Tibial nerve (tissue), 4 donors: ENCODE results near the gene DMKN. TPM values are rescaled to one million over a fixed set of nuclear protein-coding genes. Genes with fewer than 3 reads are reported as not detected.

ENCODE experiments used
- DNase-seq, 2 donors: peaks; one replicate each; pipeline ENCODE4 v3.0.0-alpha.2; 2019; ENCODE audit warnings: low spot score in 2 of 2
- H3K27ac ChIP-seq, 4 donors: fragments of 200-600 bp; sonication (generic) in 3 of 4; one replicate each; pipeline ENCODE4 v1.5.1; 2017 to 2019; ENCODE audit warnings: mild to moderate bottlenecking in 1 of 4
- H3K27me3 ChIP-seq, 2 donors: fragments of 200-600 bp; sonication (generic) in 1 of 2; one replicate each; pipeline versions ENCODE4 v1.5.1 to v1.6.0; 2017 to 2019
- H3K36me3 ChIP-seq, 3 donors: fragments of 200-600 bp; sonication (generic); one replicate each; pipeline ENCODE4 v1.5.1; 2018 to 2019
- H3K4me1 ChIP-seq, 4 donors: fragments of 200-600 bp; sonication (generic) in 3 of 4; one replicate each; pipeline ENCODE4 v1.5.1; 2017 to 2019
- H3K4me3 ChIP-seq, 4 donors: fragments of 200-600 bp; sonication (generic) in 3 of 4; one replicate each; pipeline ENCODE4 v1.5.1; 2017 to 2019; ENCODE audit warnings: mild to moderate bottlenecking in 1 of 4, moderate library complexity in 1 of 4
- H3K9me3 ChIP-seq, 4 donors: fragments of 200-600 bp; sonication (generic) in 3 of 4; one replicate each; pipeline ENCODE4 v1.5.1; 2017 to 2019
- CTCF ChIP-seq, 5 experiments: fragments of 200-600 bp in 3 of 5; fragments of 450-650 bp in 2 of 5; sonication (generic) in 3 of 5; IDR thresholded peaks; one replicate each; pipeline ENCODE4 v1.5.1; 2016 to 2019; ENCODE audit warnings: antibody characterized with exemption in 5 of 5, mild to moderate bottlenecking in 3 of 5, moderate library complexity in 2 of 5
- EP300 ChIP-seq, 2 donors: sonication (generic); formaldehyde crosslinking; IDR thresholded peaks; one replicate each; pipeline ENCODE4 v1.6.1; 2017; ENCODE audit warnings: antibody characterized with exemption in 2 of 2, mild to moderate bottlenecking in 1 of 2
- POLR2A ChIP-seq, 2 donors: fragments of 450-650 bp; IDR thresholded peaks; one replicate each; pipeline ENCODE4 v1.6.1; 2017; ENCODE audit warnings: antibody characterized with exemption in 2 of 2, mild to moderate bottlenecking in 2 of 2, moderate library complexity in 2 of 2
- WGBS, 2 donors: methylation state at CpG; one replicate each; pipeline ENCODE4 v1.1.5; 2018; 5-methylcytosine and 5-hydroxymethylcytosine counted together
- total RNA-seq, 4 donors: library from RNA; depleted of rRNA; stranded (reverse); fragments of >200 nt; gene quantifications; one replicate each; pipeline ENCODE4 v1.1.0, GENCODE V29; 2016

DMKN gene
- total RNA-seq, 4 donors from 2014 or later = 8.2 to 33.5 (median 26.5) TPM

GRCh38 chr19:35447606-35448469 lies 65.6 kb downstream of the DMKN start, which contains the start of gene FFAR2:
Gene FFAR2 (plus strand): TSS chr19:35448257. CDS start chr19:35449715, 1,458 bp downstream.
- Histone ChIP-seq H3K4me3 (no peak within 1 kb of the TSS), H3K4me1 (peaks cover 0 to 6% (median 0%) of the 10 kb centered on the region in 4 donors), H3K9me3 (no peaks in the 10 kb centered on the region), H3K27me3 (peaks cover 0 to 8% of the 10 kb centered on the region in 2 donors), H3K36me3 (no peaks in the 10 kb centered on the region), H3K27ac (no peak within 1 kb of the TSS)
- TF ChIP-seq CTCF (IDR thresholded peaks at IDR 0.05) = no peak
- TF ChIP-seq POLR2A (IDR thresholded peaks at IDR 0.05) = no peak
- no peak for TF ChIP-seq EP300 (IDR thresholded peaks at IDR 0.05)
- WGBS, 2 donors = 61 to 69% methylated on average over 12 of the region's 12 CpGs
- DNase-seq = no peak

Other genes starting within 250 kb of the DMKN start
- 100 to 1,000 TPM in 3 of 4 donors, 10 to 100 TPM in 1; 98.5 to 172 (median 128) TPM for gene USF2, start 244.7 kb downstream of the DMKN start, total RNA-seq
- 1 to 10 TPM in 1 of 4 donors, not detected in 3; 2.9 TPM for gene HAMP, start 231.1 kb downstream of the DMKN start, total RNA-seq
- gene MAG, start 221.5 kb downstream of the DMKN start, total RNA-seq = 10 to 100 TPM; 31.8 to 49.6 (median 38.4) TPM
- gene CD22, start 184.5 kb downstream of the DMKN start, total RNA-seq = 10 to 100 TPM in 3 of 4 donors, 1 to 10 TPM in 1; 7.2 to 22.8 (median 13.4) TPM
- under 1 TPM in 1 of 4 donors, not detected in 3; 0.59 TPM for gene FFAR1, start 165.7 kb downstream of the DMKN start, total RNA-seq
- gene FFAR3, start 155.2 kb downstream of the DMKN start, total RNA-seq = under 1 TPM in 1 of 4 donors, not detected in 3; 0.87 TPM
- gene GPR42, start 142.6 kb downstream of the DMKN start, total RNA-seq = not detected
- under 1 TPM in 1 of 4 donors, not detected in 3; 0.22 TPM for gene FFAR2, start 65.4 kb downstream of the DMKN start, total RNA-seq
- not detected for gene KRTDAP, start 23.2 kb downstream of the DMKN start, total RNA-seq
- gene SBSN, start 14.7 kb upstream of the DMKN start, total RNA-seq = not detected
- gene GAPDHS, start 19.8 kb upstream of the DMKN start, total RNA-seq = not detected
- 100 to 1,000 TPM in 1 of 4 donors, 10 to 100 TPM in 3; 63.8 to 103 (median 68.2) TPM for gene TMEM147, start 32.0 kb upstream of the DMKN start, total RNA-seq
- gene ATP4A, start 50.0 kb upstream of the DMKN start, total RNA-seq = under 1 TPM in 1 of 4 donors, not detected in 3; 0.63 TPM
- not detected for gene PMIS2, start 72.5 kb upstream of the DMKN start, total RNA-seq
- gene HAUS5, start 99.1 kb upstream of the DMKN start, total RNA-seq = 10 to 100 TPM in 3 of 4 donors, 1 to 10 TPM in 1; 9.8 to 17.1 (median 11.0) TPM
- gene RBM42, start 115.4 kb upstream of the DMKN start, total RNA-seq = 10 to 100 TPM; 77.4 to 88.3 (median 80.0) TPM
- 1 to 10 TPM in 1 of 4 donors, under 1 TPM in 1, not detected in 2; 0.84 to 2.2 TPM for gene ETV2, start 128.1 kb upstream of the DMKN start, total RNA-seq
- gene COX6B1, start 134.7 kb upstream of the DMKN start, total RNA-seq = 100 to 1,000 TPM; 293 to 338 (median 316) TPM
- not detected for gene UPK1A, start 152.9 kb upstream of the DMKN start, total RNA-seq
- gene ZBTB32, start 190.9 kb upstream of the DMKN start, total RNA-seq = not detected
- gene KMT2B, start 204.4 kb upstream of the DMKN start, total RNA-seq = 10 to 100 TPM; 12.9 to 38.7 (median 25.5) TPM
- gene IGFLR1, start 228.8 kb upstream of the DMKN start, total RNA-seq = 10 to 100 TPM in 2 of 4 donors, 1 to 10 TPM in 2; 4.8 to 25.5 (median 10.7) TPM
- 10 to 100 TPM; 17.8 to 51.1 (median 43.2) TPM for gene U2AF1L4, start 231.8 kb upstream of the DMKN start, total RNA-seq
- gene PSENEN, start 232.0 kb upstream of the DMKN start, total RNA-seq = 10 to 100 TPM; 33.1 to 46.7 (median 40.3) TPM
- 10 to 100 TPM; 18.1 to 32.7 (median 20.6) TPM for gene LIN37, start 234.9 kb upstream of the DMKN start, total RNA-seq
- gene HSPB6, start 243.4 kb upstream of the DMKN start, total RNA-seq = 100 to 1,000 TPM in 3 of 4 donors, 10 to 100 TPM in 1; 85.2 to 190 (median 124) TPM
- gene PROSER3, start 244.5 kb upstream of the DMKN start, total RNA-seq = 10 to 100 TPM; 14.2 to 32.7 (median 19.9) TPM